Mesothelial cell of epicardium (in vitro differentiated cells): ENCODE results near the gene CREB3L1. TPM values are rescaled to one million over a fixed set of nuclear protein-coding genes. Genes with fewer than 3 reads are reported as not detected.
A peak's percentile ranks its signal among the peaks of the same experiment; 100 is the strongest.

ENCODE experiments used
- DNase-seq, 2 experiments: peaks; one replicate each; pipeline ENCODE4 v3.0.0; 2021; ENCODE audit warnings: low spot score in 2 of 2; ENCODE audit not compliant: unreplicated experiment in 2 of 2
- H3K27ac Mint-ChIP-seq: 2 replicates; pipeline ENCODE4 v1.8.0; 2021; ENCODE audit warnings: mixed read lengths
- H3K27me3 Mint-ChIP-seq: 2 replicates; pipeline ENCODE4 v1.8.0; 2021; ENCODE audit warnings: low read depth, mixed read lengths
- H3K36me3 Mint-ChIP-seq: 2 replicates; pipeline ENCODE4 v1.8.0; 2021; ENCODE audit warnings: mixed read lengths
- H3K4me1 Mint-ChIP-seq: 2 replicates; pipeline ENCODE4 v1.8.0; 2021; ENCODE audit warnings: mixed read lengths
- H3K4me3 Mint-ChIP-seq: 2 replicates; pipeline ENCODE4 v1.8.0; 2021; ENCODE audit warnings: mild to moderate bottlenecking, moderate library complexity, mixed read lengths
- H3K9me3 Mint-ChIP-seq: 2 replicates; pipeline ENCODE4 v1.8.0; 2021; ENCODE audit warnings: mixed read lengths
- CTCF ChIP-seq: fragments of 200-600 bp; sonication (generic); IDR thresholded peaks from one replicate; pipeline ENCODE4 v1.5.0; 2021; ENCODE audit warnings: antibody characterized with exemption; ENCODE audit not compliant: unreplicated experiment
- total RNA-seq: library from RNA; stranded (reverse); gene quantifications from 3 replicates; pipeline ENCODE4 v1.2.1, GENCODE V29; 2021

The CREB3L1 gene
- total RNA-seq, 1 donor from 2014 or later, result 34.5 TPM

GRCh38 chr11:46304605-46305179, 27.2 kb downstream of the CREB3L1 start:
- Mint-ChIP-seq H3K4me1 (peaks cover 5% of the 10 kb centered on the region), H3K9me3 (no peaks in the 10 kb centered on the region), H3K4me3 (no peak overlapping the region), H3K36me3 (peaks cover 3% of the 10 kb centered on the region), H3K27me3 (no peaks in the 10 kb centered on the region), H3K27ac (no peak overlapping the region)
- no peak for DNase-seq
- no peak for TF ChIP-seq CTCF

- Mint-ChIP-seq H3K36me3 (peaks cover 3% of the 10 kb centered on the region), H3K9me3 (no peaks in the 10 kb centered on the region), H3K27ac (peak overlapping the region; percentile 14), H3K4me3 (no peak overlapping the region), H3K4me1 (peaks cover 5% of the 10 kb centered on the region), H3K27me3 (no peaks in the 10 kb centered on the region)
- TF ChIP-seq CTCF, result no peak
- DNase-seq, result no peak
These were observed 27.8 kb downstream of the CREB3L1 start for GRCh38 chr11:46305295-46305694.

- H3K27ac Mint-ChIP-seq, result no peak overlapping the region
- no peak for TF ChIP-seq CTCF
- H3K4me3 Mint-ChIP-seq, result no peak overlapping the region
- H3K4me1 Mint-ChIP-seq, result peaks cover 5% of the 10 kb centered on the region
- no peaks in the 10 kb centered on the region for H3K27me3 Mint-ChIP-seq
- peaks cover 3% of the 10 kb centered on the region for H3K36me3 Mint-ChIP-seq
- no peaks in the 10 kb centered on the region for H3K9me3 Mint-ChIP-seq
- no peak for DNase-seq
These were observed 28.9 kb downstream of the CREB3L1 start for GRCh38 chr11:46306296-46306853.

- no peak overlapping the region for H3K27ac Mint-ChIP-seq
- H3K4me1 Mint-ChIP-seq, result peaks cover 5% of the 10 kb centered on the region
- peaks cover under 1% of the 10 kb centered on the region for H3K36me3 Mint-ChIP-seq
- TF ChIP-seq CTCF, result no peak
- no peak overlapping the region for H3K4me3 Mint-ChIP-seq
- DNase-seq, result no peak
- H3K9me3 Mint-ChIP-seq, result no peaks in the 10 kb centered on the region
- no peaks in the 10 kb centered on the region for H3K27me3 Mint-ChIP-seq
These were observed 29.9 kb downstream of the CREB3L1 start for GRCh38 chr11:46307369-46307768.

- Mint-ChIP-seq H3K9me3 (no peaks in the 10 kb centered on the region), H3K27me3 (no peaks in the 10 kb centered on the region)
These were observed 30.4 kb downstream of the CREB3L1 start for GRCh38 chr11:46307785-46308341.

More at GRCh38 chr11:46307785-46308341, 30.4 kb downstream of the CREB3L1 start:
- no peak for DNase-seq
- H3K27ac Mint-ChIP-seq, result no peak overlapping the region
- H3K36me3 Mint-ChIP-seq, result no peaks in the 10 kb centered on the region
- H3K4me1 Mint-ChIP-seq, result peaks cover 5% of the 10 kb centered on the region
- TF ChIP-seq CTCF, result no peak
- no peak overlapping the region for H3K4me3 Mint-ChIP-seq
